BLaER1 treated with 17β-estradiol and CSF1 and Interleukin-3, amounts not matched to agents 10 nM and 100 nM (cell line): Measurements from ENCODE around the gene SUSD6.

Source experiments
- H3K27ac ChIP-seq, 11 experiments: shearing (Covaris generic); formaldehyde crosslinking; 2 replicates each; pipeline ENCODE4 v1.8.1; 2022
- H3K27me3 ChIP-seq, 11 experiments: shearing (Covaris generic); formaldehyde crosslinking; 2 replicates each; pipeline ENCODE4 v1.8.1; 2022
- H3K36me3 ChIP-seq, 11 experiments: shearing (Covaris generic); formaldehyde crosslinking; 2 replicates each; pipeline ENCODE4 v1.8.1; 2022
- H3K4me1 ChIP-seq, 10 experiments: shearing (Covaris generic); formaldehyde crosslinking; 2 replicates each; pipeline ENCODE4 v1.8.1; 2022
- H3K4me2 ChIP-seq, 11 experiments: shearing (Covaris generic); formaldehyde crosslinking; 2 replicates each; pipeline ENCODE4 v1.8.1; 2022
- H3K4me3 ChIP-seq, 10 experiments: shearing (Covaris generic); formaldehyde crosslinking; 2 replicates each; pipeline ENCODE4 v1.8.1; 2022
- H3K9ac ChIP-seq, 11 experiments: shearing (Covaris generic); formaldehyde crosslinking; 2 replicates each; pipeline ENCODE4 v1.8.1; 2022
- H3K9me3 ChIP-seq, 11 experiments: shearing (Covaris generic); formaldehyde crosslinking; replicated peaks in 1 of 11; 2 replicates each; pipeline ENCODE4 v1.8.1; 2022
- H4K20me1 ChIP-seq, 11 experiments: shearing (Covaris generic); formaldehyde crosslinking; 2 replicates each; pipeline ENCODE4 v1.8.1; 2022
- Cebpa-rat ChIP-seq, 11 experiments: shearing (Covaris generic); IDR thresholded peaks; 2 replicates each; pipeline ENCODE4 v1.8.1; 2022

Gene SUSD6

GRCh38 chr14:69675877-69676416 lies 64.6 kb downstream of the SUSD6 start:
- no peak overlapping the region for H3K27ac ChIP-seq
- no peak for TF ChIP-seq Cebpa-rat (IDR thresholded peaks at IDR 0.05)
- peaks cover 5 to 41% (median 22%) of the 10 kb centered on the region in 11 experiments; a peak in 19 of 22 replicates for H3K36me3 ChIP-seq
- H4K20me1 ChIP-seq = peaks cover 30 to 100% (median 58%) of the 10 kb centered on the region in 11 experiments; a peak in 21 of 22 replicates
- H3K27me3 ChIP-seq = no peaks in the 10 kb centered on the region
- H3K9ac ChIP-seq = no peak overlapping the region
- H3K4me2 ChIP-seq = peak overlapping the region in 8 of 11 experiments; percentile 80 to 94 (median 90); a peak in 15 of 22 replicates
- H3K4me3 ChIP-seq = no peak overlapping the region
- peaks cover 60 to 73% (median 67%) of the 10 kb centered on the region in 10 experiments for H3K4me1 ChIP-seq
- peaks cover 0 to 13% (median 11%) of the 10 kb centered on the region in 11 experiments; a peak in 15 of 22 replicates for H3K9me3 ChIP-seq

GRCh38 chr14:69676723-69677122 lies 65.3 kb downstream of the SUSD6 start:
- Histone ChIP-seq H3K9me3 (peaks cover 0 to 20% (median 18%) of the 10 kb centered on the region in 11 experiments; a peak in 17 of 22 replicates), H3K4me1 (peaks cover 58 to 73% (median 64%) of the 10 kb centered on the region in 10 experiments), H3K4me2 (peak overlapping the region in 1 of 11 experiments; percentile 87; a peak in 1 of 22 replicates)

GRCh38 chr14:69680297-69680696 lies 68.9 kb downstream of the SUSD6 start:
- Histone ChIP-seq H3K4me1 (peaks cover 58 to 73% (median 64%) of the 10 kb centered on the region in 10 experiments), H3K36me3 (peaks cover 5 to 49% (median 36%) of the 10 kb centered on the region in 11 experiments; a peak in 21 of 22 replicates), H4K20me1 (peaks cover 3 to 100% (median 42%) of the 10 kb centered on the region in 11 experiments; a peak in 16 of 22 replicates), H3K27me3 (no peaks in the 10 kb centered on the region), H3K9me3 (peaks cover 0 to 24% (median 18%) of the 10 kb centered on the region in 11 experiments; a peak in 17 of 22 replicates), H3K27ac (no peak overlapping the region), H3K4me2 (peak overlapping the region; percentile 10 to 88 (median 41); a peak in 15 of 22 replicates), H3K4me3 (no peak overlapping the region), H3K9ac (no peak overlapping the region)
- TF ChIP-seq Cebpa-rat (IDR thresholded peaks at IDR 0.05) = no peak

More at GRCh38 chr14:69676723-69677122, 65.3 kb downstream of the SUSD6 start:
- H3K4me3 ChIP-seq = no peak overlapping the region
- no peak overlapping the region for H3K9ac ChIP-seq
- H4K20me1 ChIP-seq = peaks cover 23 to 100% (median 50%) of the 10 kb centered on the region in 11 experiments; a peak in 21 of 22 replicates
- H3K27ac ChIP-seq = no peak overlapping the region
- no peak for TF ChIP-seq Cebpa-rat (IDR thresholded peaks at IDR 0.05)
- H3K36me3 ChIP-seq = peaks cover 5 to 48% (median 30%) of the 10 kb centered on the region in 11 experiments; a peak in 21 of 22 replicates
- H3K27me3 ChIP-seq = no peaks in the 10 kb centered on the region

- peak overlapping the region; percentile 6 to 88 (median 78); a peak in 19 of 22 replicates for H3K4me2 ChIP-seq
- no peak for TF ChIP-seq Cebpa-rat (IDR thresholded peaks at IDR 0.05)
- H3K9me3 ChIP-seq = peaks cover 0 to 24% (median 18%) of the 10 kb centered on the region in 11 experiments; a peak in 17 of 22 replicates
- H3K4me3 ChIP-seq = no peak overlapping the region
- peaks cover 58 to 80% (median 72%) of the 10 kb centered on the region in 10 experiments for H3K4me1 ChIP-seq
- no peak overlapping the region for H3K9ac ChIP-seq
- H4K20me1 ChIP-seq = peaks cover 3 to 100% (median 39%) of the 10 kb centered on the region in 11 experiments; a peak in 16 of 22 replicates
- no peak overlapping the region for H3K27ac ChIP-seq
- no peaks in the 10 kb centered on the region for H3K27me3 ChIP-seq
- peaks cover 9 to 37% (median 26%) of the 10 kb centered on the region in 11 experiments; a peak in 20 of 22 replicates for H3K36me3 ChIP-seq
Measured at GRCh38 chr14:69682136-69682535, 70.7 kb downstream of the SUSD6 start.

DNA sequence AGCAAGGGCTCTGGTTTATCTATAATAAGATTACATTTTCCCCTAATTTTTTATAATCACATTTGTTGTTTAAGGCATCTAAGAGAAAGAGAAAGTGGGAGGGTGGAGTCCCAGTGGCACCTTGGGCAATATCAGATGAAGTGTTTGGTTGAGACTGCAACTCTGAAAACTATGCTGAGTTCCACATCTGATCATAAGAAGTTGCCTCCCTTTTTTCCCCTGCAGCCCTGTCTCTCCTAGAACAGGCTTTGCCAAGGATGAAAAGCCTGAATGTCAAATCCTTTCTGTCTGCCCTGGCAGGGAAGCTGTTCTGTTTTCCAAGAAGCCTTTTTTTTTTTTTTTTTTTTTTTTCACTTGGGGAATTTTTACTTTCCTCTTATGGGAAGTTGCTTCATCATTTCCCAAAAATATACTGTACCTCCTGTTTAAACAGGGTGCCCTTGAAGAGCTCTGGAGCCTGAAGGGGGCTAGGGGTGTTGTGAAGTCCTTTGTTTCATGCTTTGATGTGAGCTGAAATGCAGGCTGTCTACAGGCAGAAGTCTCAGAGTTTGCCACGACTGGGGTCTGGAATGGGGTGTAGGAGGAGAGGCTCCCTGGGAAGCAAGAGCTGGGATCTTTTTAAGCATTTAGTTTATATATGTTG lies 71.3 kb downstream of the SUSD6 start:
- H3K4me1 ChIP-seq = peaks cover 64 to 86% (median 78%) of the 10 kb centered on the region in 10 experiments

DNA sequence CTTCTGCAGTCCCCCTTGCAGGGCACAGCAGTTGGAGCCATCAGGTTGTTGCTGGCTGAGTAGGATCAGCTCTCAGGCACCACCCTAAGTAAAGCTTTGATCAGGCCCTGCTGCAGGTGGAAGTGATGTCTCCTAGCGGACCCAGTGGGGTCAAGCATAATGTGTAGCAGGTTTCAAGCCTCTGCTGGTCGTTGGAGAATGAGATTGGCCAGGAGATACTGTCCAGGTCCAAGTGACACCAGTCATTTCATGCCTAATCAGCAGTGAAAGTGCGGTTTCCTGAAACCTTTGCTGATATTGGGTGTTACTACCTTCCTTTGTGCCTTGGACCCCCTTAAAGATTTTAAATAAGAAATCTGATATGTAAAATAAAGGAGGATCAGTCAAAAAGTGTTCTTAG lies 72.6 kb downstream of the SUSD6 start:
- peaks cover 3 to 100% (median 39%) of the 10 kb centered on the region in 11 experiments; a peak in 16 of 22 replicates for H4K20me1 ChIP-seq
- TF ChIP-seq Cebpa-rat (IDR thresholded peaks at IDR 0.05) = no peak
- H3K27me3 ChIP-seq = no peaks in the 10 kb centered on the region
- H3K36me3 ChIP-seq = peaks cover 9 to 35% (median 26%) of the 10 kb centered on the region in 11 experiments; a peak in 19 of 22 replicates
- no peak overlapping the region for H3K9ac ChIP-seq
- H3K4me1 ChIP-seq = peaks cover 76 to 95% (median 91%) of the 10 kb centered on the region in 10 experiments
- H3K9me3 ChIP-seq = peaks cover 0 to 24% (median 18%) of the 10 kb centered on the region in 11 experiments; a peak in 17 of 22 replicates
- H3K27ac ChIP-seq = peak overlapping the region in 6 of 11 experiments; percentile 5 to 39 (median 33); a peak in 7 of 22 replicates
- no peak overlapping the region for H3K4me3 ChIP-seq
- H3K4me2 ChIP-seq = peak overlapping the region; percentile 67 to 89 (median 80)

More for the DNA sequence above, 71.3 kb downstream of the SUSD6 start:
- Histone ChIP-seq H3K4me3 (no peak overlapping the region), H3K4me2 (peak overlapping the region; percentile 67 to 89 (median 80)), H3K9me3 (peaks cover 0 to 24% (median 18%) of the 10 kb centered on the region in 11 experiments; a peak in 17 of 22 replicates), H3K27me3 (no peaks in the 10 kb centered on the region), H4K20me1 (peaks cover 3 to 100% (median 39%) of the 10 kb centered on the region in 11 experiments; a peak in 16 of 22 replicates), H3K36me3 (peaks cover 9 to 37% (median 26%) of the 10 kb centered on the region in 11 experiments; a peak in 20 of 22 replicates), H3K27ac (peak overlapping the region in 5 of 11 experiments; percentile 2 to 29 (median 10); a peak in 4 of 22 replicates), H3K9ac (0 out of 22 replicates have a peak overlapping the region, but pooled peaks of 1 of the 11 experiments have one; percentile 12)
- no peak for TF ChIP-seq Cebpa-rat (IDR thresholded peaks at IDR 0.05)

DNA sequence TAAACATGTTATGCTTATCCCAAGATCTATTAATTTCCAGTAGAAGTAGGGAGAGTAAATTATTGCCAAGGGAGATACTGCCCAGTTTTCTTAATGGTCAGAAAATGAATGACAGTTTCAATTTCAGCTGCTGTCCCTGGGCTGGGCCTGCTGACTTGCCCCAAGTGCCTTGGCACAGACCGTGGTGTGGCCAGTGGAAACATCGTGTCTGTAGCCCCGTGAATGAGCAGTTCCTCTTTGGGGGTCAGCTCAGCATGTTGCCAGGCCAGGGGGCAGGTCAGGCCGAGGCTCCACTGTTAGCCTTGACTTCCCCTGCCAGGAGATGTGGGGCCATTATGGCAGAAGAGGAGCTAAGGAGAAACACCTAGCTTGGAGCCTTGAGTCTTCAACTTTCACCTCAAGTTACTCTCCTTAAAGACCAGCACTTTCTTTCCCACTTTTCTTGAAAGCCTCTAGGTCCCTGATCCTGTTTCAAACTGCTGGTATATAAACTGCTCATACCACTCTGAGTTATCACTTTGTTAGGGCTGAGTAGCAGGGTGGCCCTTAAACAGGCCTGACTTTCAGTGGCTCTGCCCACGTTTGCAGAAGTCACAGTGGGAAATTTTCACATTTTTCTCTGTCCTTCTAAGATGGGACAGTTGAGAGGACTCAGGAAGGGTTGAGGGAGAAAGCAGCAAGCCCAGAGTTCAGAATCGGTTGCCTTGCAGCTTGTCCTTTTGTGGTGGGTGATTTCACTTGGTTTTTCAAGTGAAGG lies 73.2 kb downstream of the SUSD6 start:
- peaks cover 0 to 24% (median 18%) of the 10 kb centered on the region in 11 experiments; a peak in 17 of 22 replicates for H3K9me3 ChIP-seq
- H3K9ac ChIP-seq = peak overlapping the region in 3 of 11 experiments; percentile 5 to 21 (median 19); a peak in 1 of 22 replicates
- peaks cover 3 to 100% (median 39%) of the 10 kb centered on the region in 11 experiments; a peak in 15 of 22 replicates for H4K20me1 ChIP-seq
- no peaks in the 10 kb centered on the region for H3K27me3 ChIP-seq
- no peak for TF ChIP-seq Cebpa-rat (IDR thresholded peaks at IDR 0.05)
- peaks cover 9 to 39% (median 26%) of the 10 kb centered on the region in 11 experiments; a peak in 18 of 22 replicates for H3K36me3 ChIP-seq
- H3K27ac ChIP-seq = peak overlapping the region; percentile 6 to 77 (median 35); a peak in 20 of 22 replicates
- no peak overlapping the region for H3K4me3 ChIP-seq
- peaks cover 78 to 100% (median 94%) of the 10 kb centered on the region in 10 experiments for H3K4me1 ChIP-seq
- H3K4me2 ChIP-seq = peak overlapping the region; percentile 67 to 89 (median 80)

DNA sequence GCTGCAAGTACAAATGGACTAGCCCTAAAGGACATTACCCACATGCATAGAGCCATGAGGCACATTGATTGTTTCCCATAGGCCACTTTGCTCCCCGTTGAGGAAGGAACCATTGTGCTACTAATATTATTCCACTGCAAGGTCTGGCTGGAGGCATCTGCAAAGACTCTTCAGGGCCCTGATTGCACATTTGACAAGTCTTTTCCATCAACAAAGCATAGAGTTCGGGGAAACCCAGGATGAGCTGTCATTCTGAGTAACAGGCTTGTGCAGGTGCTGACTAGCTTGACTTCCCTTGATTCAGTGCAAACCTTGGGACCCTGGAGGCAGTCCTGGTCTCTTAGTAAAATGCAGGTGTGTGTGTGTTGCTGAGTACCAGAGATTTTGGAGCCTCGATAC lies 73.8 kb downstream of the SUSD6 start:
- peak overlapping the region in 3 of 11 experiments; percentile 5 to 21 (median 19); a peak in 2 of 22 replicates for H3K9ac ChIP-seq
- H3K36me3 ChIP-seq = peaks cover 9 to 39% (median 22%) of the 10 kb centered on the region in 11 experiments; a peak in 17 of 22 replicates
- TF ChIP-seq Cebpa-rat (IDR thresholded peaks at IDR 0.05) = no peak
- peaks cover 3 to 100% (median 39%) of the 10 kb centered on the region in 11 experiments; a peak in 15 of 22 replicates for H4K20me1 ChIP-seq
- H3K4me2 ChIP-seq = peak overlapping the region; percentile 67 to 89 (median 80)
- H3K27me3 ChIP-seq = no peaks in the 10 kb centered on the region
- H3K9me3 ChIP-seq = peaks cover 0 to 20% (median 14%) of the 10 kb centered on the region in 11 experiments; a peak in 16 of 22 replicates
- H3K27ac ChIP-seq = peak overlapping the region in 10 of 11 experiments; percentile 4 to 77 (median 37); a peak in 11 of 22 replicates
- H3K4me1 ChIP-seq = peaks cover 84 to 100% (median 96%) of the 10 kb centered on the region in 10 experiments
- no peak overlapping the region for H3K4me3 ChIP-seq
